Ishikawa (cell line): ENCODE measurements around the gene FBXW8.

Source experiments
- EP300 ChIP-seq: IDR thresholded peaks from 2 replicates; pipeline ENCODE4 v1.6.1; 2012; ENCODE audit warnings: borderline replicate concordance
- FOXM1 ChIP-seq: IDR thresholded peaks from 2 replicates; pipeline ENCODE4 v1.6.1; 2012; ENCODE audit warnings: low read depth, borderline replicate concordance
- MAX ChIP-seq: IDR thresholded peaks from 2 replicates; pipeline ENCODE4 v1.6.1; 2012
- RAD21 ChIP-seq: IDR thresholded peaks from 2 replicates; pipeline ENCODE4 v1.6.1; 2012; ENCODE audit warnings: low read depth
- REST ChIP-seq: IDR thresholded peaks from 2 replicates; pipeline ENCODE4 v1.6.1; 2012; ENCODE audit warnings: low read depth, mild to moderate bottlenecking
- TAF1 ChIP-seq: IDR thresholded peaks from 2 replicates; pipeline ENCODE4 v1.6.1; 2012; ENCODE audit warnings: low read depth, mild to moderate bottlenecking
- TCF12 ChIP-seq: IDR thresholded peaks from 2 replicates; pipeline ENCODE4 v1.6.1; 2012; ENCODE audit warnings: low read depth
- TEAD4 ChIP-seq: IDR thresholded peaks from 2 replicates; pipeline ENCODE4 v1.6.1; 2012
- YY1 ChIP-seq: IDR thresholded peaks from 2 replicates; pipeline ENCODE4 v1.6.1; 2012; ENCODE audit warnings: low read depth
- ZBTB7A ChIP-seq: IDR thresholded peaks from 2 replicates; pipeline ENCODE4 v1.6.1; 2012; ENCODE audit warnings: low read depth

- TF ChIP-seq MAX (no peak), YY1 (no peak), FOXM1 (no peak), ZBTB7A (no peak), TEAD4 (0 out of 2 replicates have a peak, but pooled peaks have one; percentile 6), TAF1 (no peak), RAD21 (peak; percentile 49), EP300 (no peak), TCF12 (no peak), REST (no peak)
These were observed 6.0 kb downstream of the FBXW8 start for GRCh38 chr12:116916714-116917114.
